HG02678 (cell line): ENCODE results near the gene P2RY8.
"Not testable (repeated sequence)": the region's sequence is repeated elsewhere in the genome, so short reads cannot be mapped to it uniquely, and the experiment has no call there.

Experiments used
- ATAC-seq: cut with Tn5 transposase; IDR thresholded peaks from one replicate; pipeline ENCODE4 v1.9.1; 2021; ENCODE audit warnings: mild to moderate bottlenecking, moderate library complexity; ENCODE audit not compliant: unreplicated experiment

Gene P2RY8

GRCh38 chrX:1545776-1546408 lies 8.9 kb upstream of the P2RY8 start:
- ATAC-seq, result no peak

GRCh38 chrX:1542994-1543725 lies 6.2 kb upstream of the P2RY8 start:
- ATAC-seq, result no peak

DNA sequence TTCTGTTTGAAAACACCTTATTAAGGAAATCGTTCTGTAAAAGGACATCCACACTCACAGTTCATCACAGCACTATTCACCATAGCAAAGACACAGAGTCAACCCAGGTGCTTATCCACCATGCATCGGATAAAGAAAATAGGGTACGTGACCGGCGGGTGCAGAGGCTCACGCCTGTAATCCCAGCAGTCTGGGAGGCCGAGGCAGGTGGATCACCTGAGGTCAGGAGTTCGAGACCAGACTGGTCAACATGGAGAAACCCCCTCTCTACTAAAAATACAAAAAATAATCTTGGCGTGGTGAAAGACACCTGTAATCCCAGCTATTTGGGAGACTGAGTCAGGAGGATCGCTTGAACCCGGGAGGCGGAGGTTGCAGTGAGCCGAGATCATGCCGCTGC lies 2.2 kb upstream of the P2RY8 start:
- ATAC-seq, result not testable (repeated sequence)

GRCh38 chrX:1537716-1538090 lies 718 bp upstream of the P2RY8 start:
- not testable (repeated sequence) for ATAC-seq

GRCh38 chrX:1536712-1537030 lies 314 bp downstream of the P2RY8 start:
- peak; percentile 2 for ATAC-seq

DNA sequence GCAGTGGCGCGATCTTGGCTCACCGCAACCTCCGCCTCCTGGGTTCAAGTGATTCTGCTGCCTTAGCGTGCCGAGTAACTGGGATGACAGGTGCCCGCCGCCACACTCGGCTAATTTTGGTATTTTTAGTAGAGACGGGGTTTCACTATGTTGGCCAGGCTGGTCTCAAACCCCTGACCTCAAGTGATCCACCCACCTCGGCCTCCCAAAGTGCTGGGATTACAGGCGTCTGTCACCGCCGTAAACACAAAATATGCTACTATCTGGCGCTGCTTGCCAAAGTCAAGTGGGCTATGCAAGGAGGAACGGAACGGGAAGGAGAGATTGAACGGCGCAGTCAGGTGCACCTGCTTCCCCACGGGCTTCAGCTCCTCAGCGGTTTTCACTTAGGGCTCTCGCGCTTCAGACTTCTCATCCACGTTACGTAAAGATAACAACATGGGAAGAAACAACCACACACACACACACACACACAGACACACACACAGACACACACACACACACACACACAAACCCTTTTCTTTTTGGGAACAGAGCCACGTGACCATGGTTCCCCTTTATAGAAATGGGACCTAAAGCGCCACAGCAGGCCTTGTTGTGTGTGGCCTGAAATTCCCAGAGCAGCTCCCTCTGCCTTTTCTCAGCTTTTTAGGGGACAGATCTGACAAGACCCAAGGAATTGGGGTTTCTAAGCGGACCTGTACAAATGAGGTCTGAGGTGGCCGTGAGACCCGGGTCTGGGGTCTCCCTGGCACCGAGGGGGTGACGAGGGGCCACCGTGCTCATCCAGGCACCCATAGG lies 1.5 kb downstream of the P2RY8 start:
- ATAC-seq, result peak; percentile 27

- ATAC-seq, result peak; percentile 23
Observed at GRCh38 chrX:1534301-1535168, 2.5 kb downstream of the P2RY8 start.

DNA sequence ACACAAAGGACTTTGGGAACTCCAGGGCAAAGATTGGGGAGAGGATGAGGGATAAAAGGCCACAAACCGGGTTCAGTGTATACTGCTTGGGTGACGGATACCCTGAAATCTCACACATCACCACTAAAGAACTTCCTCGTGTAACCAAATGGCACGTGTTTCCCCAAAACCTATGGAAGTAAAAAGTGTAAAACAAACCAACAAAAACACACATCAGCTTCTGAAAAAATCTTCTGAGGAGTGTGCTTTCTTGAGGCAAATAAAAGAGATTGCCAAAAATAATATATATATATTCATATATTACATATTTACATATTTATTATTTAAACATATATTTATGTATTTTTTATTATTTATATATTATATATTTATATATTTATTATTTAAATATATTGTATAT lies 3.9 kb downstream of the P2RY8 start:
- no peak for ATAC-seq

- no peak for ATAC-seq
Observed at GRCh38 chrX:1531096-1531890, 5.7 kb downstream of the P2RY8 start.

- ATAC-seq, result no peak
Observed at GRCh38 chrX:1529756-1530155, 7.2 kb downstream of the P2RY8 start.

GRCh38 chrX:1529328-1529727 lies 7.7 kb downstream of the P2RY8 start:
- ATAC-seq, result no peak

DNA sequence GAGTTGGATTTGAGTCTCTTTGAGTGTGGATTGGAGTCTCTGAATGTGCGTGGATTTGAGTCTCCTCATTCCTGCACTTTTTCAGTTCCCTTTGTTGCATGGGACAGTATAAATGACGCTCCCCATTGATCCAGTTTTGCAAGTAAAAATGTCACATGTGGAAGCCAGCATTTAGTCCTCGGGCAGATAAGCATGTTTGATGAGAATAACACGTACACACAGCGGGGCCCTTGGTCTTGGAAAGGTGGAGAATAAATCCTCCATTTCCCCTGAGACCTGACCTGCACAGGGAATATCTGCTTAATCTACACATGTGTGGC lies 8.1 kb downstream of the P2RY8 start:
- ATAC-seq, result no peak

GRCh38 chrX:1528186-1528883 lies 8.7 kb downstream of the P2RY8 start:
- ATAC-seq, result no peak

DNA sequence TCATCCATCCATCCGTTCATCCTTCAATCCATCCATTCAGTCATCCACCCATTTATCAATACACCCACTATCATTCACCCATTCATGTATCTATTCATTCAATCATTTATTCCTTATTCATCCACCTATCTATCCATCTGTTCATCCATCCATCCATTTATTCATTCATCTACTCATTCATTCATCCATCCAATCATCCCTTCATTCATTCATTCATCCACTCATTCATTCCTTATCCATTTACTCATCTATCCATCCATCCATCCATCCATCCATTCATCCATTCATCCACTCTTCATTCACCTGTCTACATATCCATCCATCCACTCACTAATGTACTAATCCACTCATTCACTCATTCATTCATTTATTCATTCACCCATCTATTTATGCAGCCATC lies 9.5 kb downstream of the P2RY8 start:
- no peak for ATAC-seq

DNA sequence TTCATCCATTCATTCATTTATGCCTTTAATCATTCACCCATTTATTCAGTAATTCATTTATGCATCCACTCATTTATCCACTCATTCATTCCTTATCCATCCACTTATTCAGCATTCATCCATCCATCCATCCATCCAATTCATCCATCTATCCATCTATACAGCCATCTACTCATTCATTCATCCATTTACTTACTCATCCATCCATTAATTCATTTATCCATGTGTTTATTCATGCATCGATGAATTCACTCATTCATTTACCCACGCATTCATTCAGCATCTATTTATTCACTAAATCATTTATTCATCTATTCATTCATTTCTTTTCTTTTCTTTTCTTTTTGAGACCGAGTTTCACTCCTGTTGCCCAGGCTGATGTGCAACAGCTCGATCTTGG lies 10.4 kb downstream of the P2RY8 start:
- no peak for ATAC-seq

- no peak for ATAC-seq
Observed at GRCh38 chrX:1525583-1526355, 11.2 kb downstream of the P2RY8 start.

DNA sequence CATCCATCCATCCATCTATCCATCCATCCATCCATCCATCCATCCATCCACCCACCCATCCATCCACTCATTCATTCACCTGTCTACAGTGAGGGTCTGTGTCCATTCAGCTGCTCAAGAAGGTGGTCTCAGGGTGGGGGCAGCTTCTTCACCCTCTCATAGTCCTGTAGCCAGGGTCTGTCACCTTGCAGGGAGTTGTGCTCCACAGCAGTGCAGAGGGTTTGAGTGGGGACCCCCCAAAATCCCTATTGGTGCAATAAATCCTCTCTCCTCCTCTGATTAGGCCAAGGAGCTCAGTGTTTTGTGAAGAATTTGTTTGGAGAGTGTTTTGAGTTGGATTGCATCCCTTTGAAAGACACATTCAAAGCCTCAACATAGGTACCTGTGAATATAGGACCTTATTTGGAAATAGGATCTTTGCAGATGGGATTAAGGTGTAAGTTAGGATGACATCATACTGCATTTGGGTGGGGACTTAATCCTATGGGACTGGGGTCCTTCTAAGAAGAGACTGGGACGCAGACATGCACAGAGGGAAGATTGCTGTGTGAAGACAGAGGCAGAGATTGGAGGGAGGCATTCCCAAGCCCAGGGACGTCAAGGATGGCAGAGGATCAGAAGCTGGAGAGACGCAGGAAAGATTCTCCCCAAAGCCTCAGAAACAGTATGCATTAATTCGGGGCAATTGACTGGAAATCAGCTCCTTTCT lies 12.0 kb downstream of the P2RY8 start:
- no peak for ATAC-seq

DNA sequence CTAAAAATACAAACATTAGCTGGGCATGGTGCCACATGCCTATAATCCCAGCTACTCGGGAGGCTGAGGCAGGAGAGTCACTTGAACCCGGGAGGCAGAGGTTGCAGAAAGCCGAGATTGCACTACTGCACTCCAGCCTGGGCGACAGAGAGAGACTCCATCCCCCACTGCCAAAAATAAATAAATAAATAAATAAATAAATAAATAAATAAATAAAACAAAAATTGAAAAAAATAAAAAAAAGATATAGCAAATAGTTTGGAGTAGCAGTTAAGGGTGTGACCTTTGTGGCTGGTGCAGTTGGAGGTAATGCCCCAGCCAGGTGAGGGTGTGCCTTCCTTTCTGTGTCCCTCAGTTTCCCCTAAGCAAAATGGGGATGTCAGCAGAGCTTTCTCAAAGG lies 14.1 kb downstream of the P2RY8 start:
- not testable (repeated sequence) for ATAC-seq
